HCT116 (cell line): ENCODE results near the gene ZNFX1. TPM values are rescaled to one million over a fixed set of nuclear protein-coding genes. Genes with fewer than 3 reads are reported as not detected.

Source experiments
- ATAC-seq: fragments of 200-7000 bp; cut with Tn5 transposase; 2 replicates; pipeline ENCODE4 v1.9.1; 2020; ENCODE audit warnings: mild to moderate bottlenecking, moderate library complexity
- BruUV-seq: library from RNA; stranded (reverse); fragments of 400-500 nt; replicated peaks from 2 replicates; lab custom pipeline; 2021; lab: Mats Ljungman, UMichigan
- CTCF ChIA-PET: fragments of 300-600 bp; sonication (Branson Sonifier 250); formaldehyde crosslinking; loops from one replicate; lab custom pipeline; 2021; ENCODE audit warnings: antibody characterized with exemption; lab: Charles Lee
- POLR2A ChIA-PET: fragments of 300-600, 350-600 bp; sonication (Branson Sonifier 250); formaldehyde crosslinking; loops from one replicate; lab custom pipeline; 2021; ENCODE audit warnings: antibody characterized with exemption; lab: Charles Lee
- RAD21 ChIA-PET, 2 experiments: fragments of 300-600 bp; sonication (Branson Sonifier 250); formaldehyde crosslinking; loops; one replicate each; lab custom pipeline; 2023; ENCODE audit warnings: low total read pairs in 2 of 2; ENCODE audit not compliant: uncharacterized antibody in 2 of 2, unreplicated experiment in 2 of 2, low non-redundant PET in 1 of 2; lab: Charles Lee
- DNase-seq: peaks from one replicate; pipeline ENCODE4 v3.0.0-alpha.2; 2010; ENCODE audit warnings: low read depth, low spot score
- H2AFZ ChIP-seq: fragments of 200-600 bp; shearing (Covaris generic), sonication (generic); 2 replicates; pipeline ENCODE4 v1.6.1; 2017; ENCODE audit warnings: low read depth, mixed run types, mixed read lengths, antibody characterized with exemption, low read length; ENCODE audit not compliant: poor library complexity, severe bottlenecking
- H3K27ac ChIP-seq: 2 replicates; pipeline ENCODE4 v1.5.1; 2012; ENCODE audit warnings: low read depth, low read length
- H3K27me3 ChIP-seq: fragments of 200-600 bp; sonication (generic); 2 replicates; pipeline ENCODE4 v1.6.1; 2016; ENCODE audit warnings: mixed run types, low read length, mixed read lengths; ENCODE audit not compliant: insufficient read depth
- H3K36me3 ChIP-seq, 2 experiments: fragments of 200-500 bp in 1 of 2; fragments of 200-600 bp in 1 of 2; sonication (Bioruptor generic) in 1 of 2; sonication (generic) in 1 of 2; 2 replicates each; pipeline versions ENCODE4 v1.5.1 to v1.6.1; 2014 to 2016; ENCODE audit warnings: low read length in 2 of 2, inconsistent platforms in 1 of 2, mixed read lengths in 1 of 2, mixed run types in 1 of 2; ENCODE audit not compliant: insufficient read depth in 2 of 2, control insufficient read depth in 1 of 2
- H3K4me1 ChIP-seq, 2 experiments: fragments of 200-600 bp in 1 of 2; sonication (generic) in 1 of 2; 2 replicates each; pipeline versions ENCODE4 v1.5.1 to v1.6.1; 2012 to 2017; ENCODE audit warnings: low read length in 2 of 2, inconsistent platforms in 1 of 2, mild to moderate bottlenecking in 1 of 2, mixed read lengths in 1 of 2, mixed run types in 1 of 2, moderate library complexity in 1 of 2; ENCODE audit not compliant: insufficient read depth in 2 of 2, control insufficient read depth in 1 of 2
- H3K4me2 ChIP-seq: fragments of 200-600 bp; sonication (generic); 2 replicates; pipeline ENCODE4 v1.6.1; 2017; ENCODE audit warnings: mixed run types, low read length, mixed read lengths
- H3K4me3 ChIP-seq, 2 experiments: fragments of 200-600 bp in 1 of 2; sonication (generic) in 1 of 2; replicated peaks in 1 of 2; 2 replicates each; pipeline ENCODE4 v1.5.1; 2011 to 2016; ENCODE audit warnings: low read length in 2 of 2, control low read depth in 1 of 2, low read depth in 1 of 2, mild to moderate bottlenecking in 1 of 2, mixed read lengths in 1 of 2, mixed run types in 1 of 2
- H3K79me2 ChIP-seq: fragments of 200-600 bp; sonication (generic); 2 replicates; pipeline ENCODE4 v1.6.1; 2017; ENCODE audit warnings: mild to moderate bottlenecking, mixed run types, low read length, moderate library complexity, mixed read lengths; ENCODE audit not compliant: insufficient read depth
- H3K9ac ChIP-seq: fragments of 200-600 bp; sonication (generic); 2 replicates; pipeline ENCODE4 v1.6.1; 2016; ENCODE audit warnings: low read length, mixed read lengths
- H3K9me2 ChIP-seq: fragments of 200-600 bp; sonication (generic), shearing (Covaris generic); 2 replicates; pipeline ENCODE4 v1.6.1; 2017; ENCODE audit warnings: mixed run types, mild to moderate bottlenecking, moderate library complexity; ENCODE audit not compliant: insufficient read depth
- H3K9me3 ChIP-seq, 2 experiments: fragments of 200-500 bp in 1 of 2; fragments of 200-600 bp in 1 of 2; sonication (Bioruptor generic) in 1 of 2; sonication (generic) in 1 of 2; 2 replicates each; pipeline ENCODE4 v1.6.1; 2014 to 2017; ENCODE audit warnings: low read length in 2 of 2, mixed read lengths in 2 of 2, inconsistent platforms in 1 of 2, low read depth in 1 of 2, mild to moderate bottlenecking in 1 of 2, mixed run types in 1 of 2, moderate library complexity in 1 of 2; ENCODE audit not compliant: control insufficient read depth in 1 of 2, insufficient read depth in 1 of 2
- H4K20me1 ChIP-seq: fragments of 200-600 bp; sonication (generic), shearing (Covaris generic); 2 replicates; pipeline ENCODE4 v1.6.1; 2017; ENCODE audit warnings: mixed run types, mild to moderate bottlenecking, moderate library complexity; ENCODE audit not compliant: insufficient read depth
- ATF3 ChIP-seq: IDR thresholded peaks from 2 replicates; pipeline ENCODE4 v1.6.1; 2012
- CEBPB ChIP-seq: IDR thresholded peaks from 2 replicates; pipeline ENCODE4 v1.6.1; 2012; ENCODE audit warnings: low read depth
- CTCF ChIP-seq, 3 experiments: fragments of 200-600 bp in 1 of 3; sonication (generic) in 1 of 3; IDR thresholded peaks in 2 of 3; conservative IDR thresholded peaks in 1 of 3; 2 replicates each; pipeline ENCODE4 v1.5.1; 2012 to 2017; ENCODE audit warnings: low read depth in 2 of 3, low read length in 2 of 3, antibody characterized with exemption in 1 of 3, borderline replicate concordance in 1 of 3, control low read depth in 1 of 3, mild to moderate bottlenecking in 1 of 3, mixed read lengths in 1 of 3, mixed run types in 1 of 3, moderate library complexity in 1 of 3; ENCODE audit not compliant: insufficient read depth in 1 of 3
- ELF1 ChIP-seq: IDR thresholded peaks from 2 replicates; pipeline ENCODE4 v1.6.1; 2012; ENCODE audit warnings: low read depth, borderline replicate concordance
- FOSL1 ChIP-seq: IDR thresholded peaks from 2 replicates; pipeline ENCODE4 v1.6.1; 2012; ENCODE audit warnings: low read depth
- POLR2AphosphoS5 ChIP-seq: IDR thresholded peaks from 2 replicates; pipeline ENCODE4 v1.6.1; 2011; ENCODE audit warnings: mild to moderate bottlenecking, low read depth, low read length, moderate library complexity
- intact Hi-C: fragments of 100-400 bp; cut with micrococcal nuclease; formaldehyde crosslinking; loops from 2 replicates; pipeline ENCODE4 v1.10.0; 2022
- total RNA-seq: library from RNA; stranded (reverse); gene quantifications from one replicate; pipeline ENCODE4 v1.2.1, GENCODE V29; 2021; ENCODE audit not compliant: unreplicated experiment

Gene ZNFX1
- total RNA-seq, 1 experiment from 2014 or later = 24.1 TPM

GRCh38 chr20:49288784-49289696 lies 11.2 kb upstream of the ZNFX1 start:
- Histone ChIP-seq H3K9ac (no peak overlapping the region), H3K36me3 (peaks cover 50 to 58% of the 10 kb centered on the region in 2 experiments), H3K4me1 (peaks cover 26 to 46% of the 10 kb centered on the region in 2 experiments; a peak in 3 of 4 replicates), H4K20me1 (peaks cover 66% of the 10 kb centered on the region), H3K27me3 (no peaks in the 10 kb centered on the region), H3K4me3 (no peak overlapping the region), H3K4me2 (no peak overlapping the region), H3K79me2 (peaks cover 45% of the 10 kb centered on the region), H3K9me3 (no peaks in the 10 kb centered on the region), H3K9me2 (no peaks in the 10 kb centered on the region), H2AFZ (no peak overlapping the region), H3K27ac (peak overlapping the region; percentile 24; the same call in 1 of the 2 replicates)
- no TSS peak for BruUV-seq
- TF ChIP-seq POLR2AphosphoS5 (no peak; the same call in none of the 2 replicates), CEBPB (0 out of 2 replicates have a peak, but pooled peaks have one; percentile 16), CTCF (IDR thresholded peaks at IDR 0.05 in 2 of 3, conservative IDR thresholded peaks at IDR 0.05 in 1 of 3; ENCODE audit: borderline replicate concordance in 1 of 3, insufficient read depth in 1 of 3, low read depth in 2 of 3, low read length in 2 of 3) (no peak), ATF3 (no peak), ELF1 (no peak), FOSL1 (0 out of 2 replicates have a peak, but pooled peaks have one; percentile 4)
- DNase-seq (no peak), ATAC-seq (no peak)
- CTCF ChIA-PET = no interaction called here
- RAD21 ChIA-PET = no interaction called here
- POLR2A ChIA-PET = interaction anchor here (1.4 to 3.2 kb wide), 2 partner anchors 9 to 11 kb away, joined by 4 to 15 read pairs; partner anchors contain the start of gene ZNFX1
- intact Hi-C loops = no loop called here
